Vagina (tissue), 2 donors: Measurements from ENCODE around the gene ARHGAP26.

Experiments
- CTCF ChIP-seq, 3 experiments: fragments of 450-650 bp in 2 of 3; fragments of 200-600 bp in 1 of 3; sonication (generic) in 1 of 3; IDR thresholded peaks; one replicate each; pipeline ENCODE4 v1.5.1; 2017 to 2019; ENCODE audit warnings: antibody characterized with exemption in 3 of 3, mild to moderate bottlenecking in 2 of 3, moderate library complexity in 2 of 3
- POLR2A ChIP-seq, 2 donors: fragments of 450-650 bp; IDR thresholded peaks; one replicate each; pipeline ENCODE4 v1.6.1; 2017; ENCODE audit warnings: antibody characterized with exemption in 2 of 2, mild to moderate bottlenecking in 2 of 2, moderate library complexity in 2 of 2
- POLR2AphosphoS5 ChIP-seq, 2 donors: sonication (generic); formaldehyde crosslinking; IDR thresholded peaks; one replicate each; pipeline ENCODE4 v1.9.0; 2017; ENCODE audit warnings: antibody characterized with exemption in 2 of 2, mild to moderate bottlenecking in 2 of 2, low read depth in 1 of 2; ENCODE audit not compliant: insufficient read depth in 1 of 2

- TF ChIP-seq CTCF (IDR thresholded peaks at IDR 0.05) = no peak
- TF ChIP-seq POLR2AphosphoS5 (IDR thresholded peaks at IDR 0.05; ENCODE audit: insufficient read depth in 1 of 2, low read depth in 1 of 2) = no peak
- TF ChIP-seq POLR2A (IDR thresholded peaks at IDR 0.05) = no peak
These were observed 48.0 kb upstream of the ARHGAP26 start for GRCh38 chr5:142722146-142722545.
